ENCODE measurements around the gene RAPGEF2. TPM values are rescaled to one million over a fixed set of nuclear protein-coding genes. Genes with fewer than 3 reads are reported as not detected.

RAPGEF2 gene
- total RNA-seq, 1 experiment from 2014 or later: 17.6 TPM

DNA sequence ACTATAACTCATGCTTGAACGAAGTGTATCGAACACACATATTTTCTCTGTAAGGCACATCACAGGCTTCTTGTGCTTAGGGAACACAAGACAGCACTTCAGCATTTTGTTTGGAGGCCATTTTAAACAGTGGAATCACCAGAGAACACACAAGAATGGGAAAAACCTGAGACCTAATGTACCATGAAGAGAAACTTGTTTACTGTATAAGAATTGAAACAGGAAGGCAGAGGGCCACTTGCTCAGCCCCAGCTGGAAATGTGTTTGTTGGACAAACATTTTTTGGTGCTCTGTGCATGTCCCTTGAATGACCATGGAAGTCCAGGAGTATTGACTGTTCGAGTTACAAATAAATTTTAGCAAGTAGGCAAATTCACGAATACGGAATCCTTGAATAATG is 47.5 kb downstream of the RAPGEF2 start:
- intact Hi-C loops (cut with micrococcal nuclease; ENCODE audit: unreplicated experiment): no loop called here
- POLR2A ChIA-PET: no interaction called here
- Histone ChIP-seq H3K36me3 (ENCODE audit: control insufficient read depth, insufficient read depth, low read length) (no peaks in the 10 kb centered on the region), H3K9me3 (ENCODE audit: control insufficient read depth, insufficient read depth, low read depth, low read length) (no peaks in the 10 kb centered on the region), H3K4me3 (ENCODE audit: low read depth in 2 of 2, low read length in 2 of 2) (no peak overlapping the region), H3K4me1 (ENCODE audit: control insufficient read depth, insufficient read depth, low read length) (no peaks in the 10 kb centered on the region), H3K27ac (ENCODE audit: low read length) (no peak overlapping the region), H3K27me3 (ENCODE audit: control insufficient read depth, insufficient read depth, low read length) (no peaks in the 10 kb centered on the region)
- DNase-seq (ENCODE audit: low read depth, low spot score) (no peak), ATAC-seq (no peak)
- in situ Hi-C loops (cut with HindIII; ENCODE audit: low pct_unique_long_range_greater_than_20kb, low sequenced_read_pairs): no loop called here
- TF ChIP-seq SIN3A (IDR thresholded peaks at IDR 0.05; ENCODE audit: borderline replicate concordance, insufficient read depth, low read depth, low read length) (no peak), CTCF (IDR thresholded peaks at IDR 0.05) (no peak), TCF7L2 (IDR thresholded peaks at IDR 0.05; ENCODE audit: low read depth, low read length) (no peak), POLR2AphosphoS5 (IDR thresholded peaks at IDR 0.05; ENCODE audit: low read depth, low read length) (no peak)
- TF ChIP-seq, protein P1, sequence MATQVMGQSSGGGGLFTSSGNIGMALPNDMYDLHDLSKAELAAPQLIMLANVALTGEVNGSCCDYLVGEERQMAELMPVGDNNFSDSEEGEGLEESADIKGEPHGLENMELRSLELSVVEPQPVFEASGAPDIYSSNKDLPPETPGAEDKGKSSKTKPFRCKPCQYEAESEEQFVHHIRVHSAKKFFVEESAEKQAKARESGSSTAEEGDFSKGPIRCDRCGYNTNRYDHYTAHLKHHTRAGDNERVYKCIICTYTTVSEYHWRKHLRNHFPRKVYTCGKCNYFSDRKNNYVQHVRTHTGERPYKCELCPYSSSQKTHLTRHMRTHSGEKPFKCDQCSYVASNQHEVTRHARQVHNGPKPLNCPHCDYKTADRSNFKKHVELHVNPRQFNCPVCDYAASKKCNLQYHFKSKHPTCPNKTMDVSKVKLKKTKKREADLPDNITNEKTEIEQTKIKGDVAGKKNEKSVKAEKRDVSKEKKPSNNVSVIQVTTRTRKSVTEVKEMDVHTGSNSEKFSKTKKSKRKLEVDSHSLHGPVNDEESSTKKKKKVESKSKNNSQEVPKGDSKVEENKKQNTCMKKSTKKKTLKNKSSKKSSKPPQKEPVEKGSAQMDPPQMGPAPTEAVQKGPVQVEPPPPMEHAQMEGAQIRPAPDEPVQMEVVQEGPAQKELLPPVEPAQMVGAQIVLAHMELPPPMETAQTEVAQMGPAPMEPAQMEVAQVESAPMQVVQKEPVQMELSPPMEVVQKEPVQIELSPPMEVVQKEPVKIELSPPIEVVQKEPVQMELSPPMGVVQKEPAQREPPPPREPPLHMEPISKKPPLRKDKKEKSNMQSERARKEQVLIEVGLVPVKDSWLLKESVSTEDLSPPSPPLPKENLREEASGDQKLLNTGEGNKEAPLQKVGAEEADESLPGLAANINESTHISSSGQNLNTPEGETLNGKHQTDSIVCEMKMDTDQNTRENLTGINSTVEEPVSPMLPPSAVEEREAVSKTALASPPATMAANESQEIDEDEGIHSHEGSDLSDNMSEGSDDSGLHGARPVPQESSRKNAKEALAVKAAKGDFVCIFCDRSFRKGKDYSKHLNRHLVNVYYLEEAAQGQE (IDR thresholded peaks at IDR 0.05; ENCODE audit: insufficient read depth in 1 of 2, low read depth in 2 of 2, low read length in 1 of 2): no peak
- CTCF ChIA-PET: interaction anchor here (0.6 kb wide), 1 partner anchor 29 kb away, joined by 3 read pairs; no protein-coding TSS in a partner anchor
- no TSS peak for BruUV-seq (replicated peaks)

DNA sequence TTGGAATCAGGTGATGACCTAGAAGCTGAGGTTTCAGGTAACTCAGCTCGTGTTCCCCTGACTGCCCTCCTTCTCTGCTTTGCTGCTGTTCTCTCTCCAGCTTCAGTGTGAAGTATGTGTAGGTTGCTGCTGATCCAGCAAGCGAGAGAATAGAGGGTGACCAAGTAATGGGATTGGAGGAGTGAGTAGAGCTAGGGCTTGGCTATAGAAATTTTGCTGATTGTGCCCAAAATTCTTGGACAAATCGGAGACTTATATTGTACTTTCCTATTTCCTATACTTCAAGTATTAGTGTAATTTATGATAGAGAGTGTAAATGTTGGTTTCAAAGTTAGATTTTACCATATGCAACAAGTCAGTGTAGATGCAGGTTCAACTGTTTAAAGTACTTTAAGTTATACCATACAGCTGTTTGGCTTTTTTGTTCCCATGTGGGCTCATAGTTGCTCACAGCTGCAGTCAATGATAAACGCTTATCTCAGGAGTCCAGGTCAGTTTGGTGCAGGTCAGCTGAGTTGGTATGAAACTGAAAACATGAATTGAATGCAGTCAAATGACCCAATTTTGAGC is 48.0 kb downstream of the RAPGEF2 start:
- ChIA-PET CTCF (interaction anchor here (0.6 kb wide), 1 partner anchor 30 kb away, joined by 3 read pairs; no protein-coding TSS in a partner anchor), POLR2A (no interaction called here)
- H3K4me1 ChIP-seq (ENCODE audit: control insufficient read depth, insufficient read depth, low read length): no peaks in the 10 kb centered on the region
- no peak overlapping the region for H3K27ac ChIP-seq (ENCODE audit: low read length)
- intact Hi-C loops (cut with micrococcal nuclease; ENCODE audit: unreplicated experiment) (no loop called here), in situ Hi-C loops (cut with HindIII; ENCODE audit: low pct_unique_long_range_greater_than_20kb, low sequenced_read_pairs) (no loop called here)
- no peaks in the 10 kb centered on the region for H3K36me3 ChIP-seq (ENCODE audit: control insufficient read depth, insufficient read depth, low read length)
- no peaks in the 10 kb centered on the region for H3K9me3 ChIP-seq (ENCODE audit: control insufficient read depth, insufficient read depth, low read depth, low read length)
- DNase-seq (ENCODE audit: low read depth, low spot score): no peak
- no peak for ATAC-seq
- H3K4me3 ChIP-seq (ENCODE audit: low read depth in 2 of 2, low read length in 2 of 2): no peak overlapping the region
- no peaks in the 10 kb centered on the region for H3K27me3 ChIP-seq (ENCODE audit: control insufficient read depth, insufficient read depth, low read length)
- no TSS peak for BruUV-seq (replicated peaks)
- TF ChIP-seq POLR2AphosphoS5 (IDR thresholded peaks at IDR 0.05; ENCODE audit: low read depth, low read length) (no peak), SIN3A (IDR thresholded peaks at IDR 0.05; ENCODE audit: borderline replicate concordance, insufficient read depth, low read depth, low read length) (no peak), CTCF (IDR thresholded peaks at IDR 0.05) (no peak), TCF7L2 (IDR thresholded peaks at IDR 0.05; ENCODE audit: low read depth, low read length) (no peak)
- TF ChIP-seq, protein P1 (IDR thresholded peaks at IDR 0.05; ENCODE audit: insufficient read depth in 1 of 2, low read depth in 2 of 2, low read length in 1 of 2): no peak

Measured in Panc1 (cell line).